Esophagus squamous epithelium (tissue), 4 donors: ENCODE data around the gene DOCK1.
"Not testable (repeated sequence)": the region's sequence is repeated elsewhere in the genome, so short reads cannot be mapped to it uniquely, and the experiment has no call there.

Experiments used
- CTCF ChIP-seq, 6 experiments: fragments of 450-650 bp in 4 of 6; fragments of 200-600 bp in 2 of 6; sonication (generic) in 2 of 6; IDR thresholded peaks; one replicate each; pipeline ENCODE4 v1.5.1; 2016 to 2019; ENCODE audit warnings: antibody characterized with exemption in 6 of 6, mild to moderate bottlenecking in 4 of 6, moderate library complexity in 4 of 6
- POLR2A ChIP-seq, 4 donors: fragments of 450-650 bp; IDR thresholded peaks; one replicate each; pipeline ENCODE4 v1.6.1; 2017; ENCODE audit warnings: antibody characterized with exemption in 4 of 4, mild to moderate bottlenecking in 4 of 4, moderate library complexity in 3 of 4

- not testable (repeated sequence) for TF ChIP-seq CTCF, POLR2A (IDR thresholded peaks at IDR 0.05)
These were observed 32.9 kb downstream of the DOCK1 start for GRCh38 chr10:126938121-126938520.
